ENCODE data around the gene WBP2. TPM values are rescaled to one million over a fixed set of nuclear protein-coding genes. Genes with fewer than 3 reads are reported as not detected.

Gene WBP2
- total RNA-seq, 2 donors from 2014 or later: 100.0 to 163 TPM

DNA sequence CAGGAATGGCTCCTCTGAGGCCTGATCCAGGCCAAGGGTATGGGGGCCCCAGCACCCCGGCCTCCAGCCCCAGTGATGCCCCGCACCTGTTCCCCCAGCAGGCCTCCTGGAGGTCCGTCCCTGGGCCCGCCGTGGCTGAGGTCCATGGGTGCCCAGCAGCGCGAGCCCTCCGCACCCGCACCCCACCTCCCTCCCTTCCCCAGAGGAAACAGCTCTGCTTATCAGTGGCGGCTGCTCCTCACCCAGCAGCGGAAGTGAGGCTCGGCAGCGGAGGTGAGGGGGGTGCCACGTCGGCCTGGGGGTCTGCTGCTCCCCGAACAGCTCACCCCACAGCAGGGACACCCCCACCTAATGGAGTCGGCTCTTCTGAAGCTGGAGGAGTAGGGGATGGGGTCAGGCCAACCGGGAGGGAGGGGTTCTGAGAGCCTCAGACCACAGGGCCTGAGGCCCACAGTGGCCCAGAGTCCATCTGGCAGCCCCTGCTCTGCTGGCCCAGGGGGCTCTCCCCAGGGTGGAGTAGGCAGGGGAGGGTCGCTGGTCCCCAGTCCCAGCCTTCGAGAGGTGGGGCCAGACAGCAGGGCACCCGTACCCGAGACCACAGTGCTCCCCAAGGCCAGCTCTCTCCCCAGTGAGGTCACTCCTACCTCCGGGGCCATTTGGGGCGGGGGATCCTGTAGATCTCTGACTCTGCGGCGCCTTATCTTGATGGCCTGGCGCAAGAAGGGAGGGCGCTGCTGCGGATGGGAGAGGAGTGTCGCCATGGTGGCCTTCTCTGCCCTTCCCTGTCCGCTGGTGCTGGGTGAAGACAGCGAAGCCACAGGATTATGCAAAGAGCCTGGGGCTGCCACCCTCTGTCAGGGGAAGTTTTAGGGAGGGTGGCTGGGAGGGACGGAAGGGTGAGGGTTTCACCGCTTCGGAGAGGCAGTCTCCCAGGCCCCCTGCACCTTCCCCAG lies 11.3 kb downstream of the WBP2 start, which contains the start of gene UNC13D:
TSS of gene UNC13D (minus strand) at position 828 of the 953 bp plus-strand sequence. CDS start at position 761, 67 bp downstream.
- Histone ChIP-seq H3K4me1 (peaks cover 0 to 60% of the 10 kb centered on the region in 2 donors), H3K36me3 (peaks cover 29% of the 10 kb centered on the region), H3K9me3 (no peaks in the 10 kb centered on the region), H3K27ac (peak within 1 kb of the TSS; percentile 86 to 87), H3K4me3 (peak within 1 kb of the TSS; percentile 24 to 40), H3K27me3 (no peaks in the 10 kb centered on the region)
- TF ChIP-seq, protein P1, sequence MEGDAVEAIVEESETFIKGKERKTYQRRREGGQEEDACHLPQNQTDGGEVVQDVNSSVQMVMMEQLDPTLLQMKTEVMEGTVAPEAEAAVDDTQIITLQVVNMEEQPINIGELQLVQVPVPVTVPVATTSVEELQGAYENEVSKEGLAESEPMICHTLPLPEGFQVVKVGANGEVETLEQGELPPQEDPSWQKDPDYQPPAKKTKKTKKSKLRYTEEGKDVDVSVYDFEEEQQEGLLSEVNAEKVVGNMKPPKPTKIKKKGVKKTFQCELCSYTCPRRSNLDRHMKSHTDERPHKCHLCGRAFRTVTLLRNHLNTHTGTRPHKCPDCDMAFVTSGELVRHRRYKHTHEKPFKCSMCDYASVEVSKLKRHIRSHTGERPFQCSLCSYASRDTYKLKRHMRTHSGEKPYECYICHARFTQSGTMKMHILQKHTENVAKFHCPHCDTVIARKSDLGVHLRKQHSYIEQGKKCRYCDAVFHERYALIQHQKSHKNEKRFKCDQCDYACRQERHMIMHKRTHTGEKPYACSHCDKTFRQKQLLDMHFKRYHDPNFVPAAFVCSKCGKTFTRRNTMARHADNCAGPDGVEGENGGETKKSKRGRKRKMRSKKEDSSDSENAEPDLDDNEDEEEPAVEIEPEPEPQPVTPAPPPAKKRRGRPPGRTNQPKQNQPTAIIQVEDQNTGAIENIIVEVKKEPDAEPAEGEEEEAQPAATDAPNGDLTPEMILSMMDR (IDR thresholded peaks at IDR 0.05): no peak
- no peak for DNase-seq (ENCODE audit: low spot score)

DNA sequence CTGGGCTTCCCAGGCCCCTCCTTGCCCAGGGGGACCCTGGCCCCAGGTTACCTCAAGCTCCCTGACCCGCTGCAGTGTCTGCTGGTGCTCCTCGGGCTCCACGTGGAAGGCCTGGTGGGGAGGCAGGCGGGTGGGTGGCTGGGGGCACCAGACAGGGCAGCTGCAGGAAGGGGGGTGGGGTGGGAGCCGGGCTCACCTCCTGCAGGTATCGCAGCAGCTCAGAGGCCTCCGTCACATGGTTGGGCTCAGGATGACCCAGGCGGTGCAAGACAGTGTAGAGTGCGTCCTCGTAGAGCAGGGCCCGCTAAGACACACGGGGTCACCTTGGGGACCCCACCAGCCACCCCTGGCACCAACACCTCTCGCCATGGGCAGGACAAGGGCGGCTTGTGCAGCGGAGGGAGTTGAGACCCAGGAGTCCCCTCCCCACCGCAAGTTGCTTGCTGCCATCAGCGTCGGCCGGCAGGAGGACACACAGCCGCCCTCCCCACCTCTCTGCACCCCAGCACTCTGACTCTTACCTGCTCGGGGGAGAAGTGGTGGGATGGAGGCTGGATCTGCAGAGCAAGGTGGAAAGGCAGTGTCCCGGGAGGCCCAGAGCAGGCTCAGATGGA lies 12.1 kb downstream of the WBP2 start:
- Histone ChIP-seq H3K4me1 (peaks cover 0 to 52% of the 10 kb centered on the region in 2 donors), H3K27me3 (no peaks in the 10 kb centered on the region), H3K9me3 (no peaks in the 10 kb centered on the region), H3K4me3 (peak overlapping the region; percentile 24 to 40), H3K36me3 (peaks cover 21% of the 10 kb centered on the region), H3K27ac (peak overlapping the region; percentile 86 to 87)
- no peak for DNase-seq (ENCODE audit: low spot score)
- TF ChIP-seq, protein P1 (IDR thresholded peaks at IDR 0.05): no peak

DNA sequence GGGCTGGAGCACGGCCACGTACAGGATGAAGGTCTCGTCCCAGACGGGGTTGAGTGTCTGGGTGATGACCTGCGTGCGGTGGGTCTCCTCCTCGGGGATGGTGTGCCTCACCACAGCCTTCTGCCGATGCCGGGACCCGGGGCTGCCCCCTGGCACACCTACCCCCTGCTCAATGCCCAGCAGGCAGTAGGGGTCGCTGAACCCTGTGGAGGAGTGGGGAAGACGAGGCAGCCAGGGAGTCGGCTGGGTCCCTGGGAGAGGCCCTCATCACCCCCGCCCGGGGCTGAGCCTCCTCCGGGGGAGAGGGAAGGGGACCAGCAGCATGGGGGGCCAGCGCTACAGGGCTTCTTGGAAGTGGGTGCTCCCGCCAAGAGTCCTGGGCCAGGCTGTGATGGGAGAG lies 12.7 kb downstream of the WBP2 start:
- Histone ChIP-seq H3K9me3 (no peaks in the 10 kb centered on the region), H3K36me3 (peaks cover 14% of the 10 kb centered on the region)

DNA sequence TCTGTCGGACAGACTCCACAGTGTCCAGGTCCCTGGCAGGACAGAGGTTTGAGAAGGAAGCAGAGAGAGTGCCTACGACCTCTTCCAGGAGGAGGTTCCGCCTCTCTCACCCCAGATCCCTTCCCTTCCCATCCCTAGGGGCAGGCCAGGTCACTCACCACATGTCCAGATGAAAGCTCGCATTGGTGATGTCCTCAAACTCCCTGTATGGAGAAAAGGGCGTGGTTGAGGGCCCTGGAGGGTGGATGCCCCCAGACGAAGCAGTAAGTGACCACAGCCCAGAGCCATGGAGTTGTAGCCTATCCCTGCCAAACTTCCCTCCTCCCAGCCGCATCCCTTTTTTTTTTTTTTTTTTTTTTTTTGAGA lies 14.4 kb downstream of the WBP2 start:
- Histone ChIP-seq H3K4me1 (peaks cover 0 to 29% of the 10 kb centered on the region in 2 donors), H3K36me3 (no peaks in the 10 kb centered on the region), H3K9me3 (no peaks in the 10 kb centered on the region), H3K27ac (no peak overlapping the region), H3K27me3 (no peaks in the 10 kb centered on the region), H3K4me3 (no peak overlapping the region)
- TF ChIP-seq, protein P1 (IDR thresholded peaks at IDR 0.05): no peak
- no peak for DNase-seq (ENCODE audit: low spot score)

More for the DNA sequence above, 12.7 kb downstream of the WBP2 start:
- TF ChIP-seq, protein P1 (IDR thresholded peaks at IDR 0.05): no peak
- peaks cover 0 to 45% of the 10 kb centered on the region in 2 donors for H3K4me1 ChIP-seq
- no peak overlapping the region for H3K4me3 ChIP-seq
- no peak for DNase-seq (ENCODE audit: low spot score)
- H3K27me3 ChIP-seq: no peaks in the 10 kb centered on the region
- H3K27ac ChIP-seq: no peak overlapping the region

DNA sequence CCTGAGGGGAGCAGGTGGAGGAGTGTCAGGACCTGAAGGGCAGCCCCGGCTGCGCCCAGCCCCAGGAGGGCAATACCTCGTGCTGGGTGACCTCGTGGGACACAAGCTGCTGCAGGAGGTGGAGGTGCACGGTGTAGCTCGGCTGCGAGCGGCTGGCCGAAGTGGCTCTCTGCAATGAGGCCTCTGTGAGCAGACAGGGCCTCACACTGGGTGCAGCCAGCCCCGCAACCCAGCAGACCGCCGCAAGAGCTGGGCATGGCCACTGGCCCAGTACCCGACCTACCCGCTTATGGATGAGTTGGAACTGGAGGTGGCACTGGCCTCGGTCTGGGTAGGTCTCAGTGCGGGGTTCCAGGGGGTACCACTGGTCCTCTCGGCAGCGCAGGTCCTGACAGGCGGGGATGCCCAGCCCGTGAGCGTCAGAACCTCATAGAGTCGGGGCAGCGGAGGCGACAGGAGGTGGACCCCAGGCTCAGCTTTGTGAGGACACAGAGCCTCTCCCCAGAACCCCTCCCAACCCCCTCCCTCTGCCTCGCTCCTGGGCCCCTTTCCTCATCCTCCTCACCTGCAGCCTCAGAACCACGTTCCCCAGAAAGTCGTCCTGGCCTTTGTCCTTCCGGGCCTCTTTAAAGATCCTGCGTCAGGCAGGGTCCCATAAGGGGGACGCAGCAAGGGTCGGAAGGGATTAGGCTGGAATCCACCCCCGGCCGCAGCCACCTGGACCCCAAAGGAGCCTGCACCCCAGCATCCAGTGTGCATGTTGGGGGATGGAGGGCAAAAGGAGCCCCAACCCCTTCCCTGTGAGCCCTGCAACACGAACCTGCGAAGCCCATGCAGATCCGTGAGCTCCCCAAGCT lies 15.0 kb downstream of the WBP2 start:
- no peak for DNase-seq (ENCODE audit: low spot score)
- H3K27ac ChIP-seq: no peak overlapping the region
- no peaks in the 10 kb centered on the region for H3K36me3 ChIP-seq
- no peaks in the 10 kb centered on the region for H3K27me3 ChIP-seq
- H3K4me1 ChIP-seq: peaks cover 0 to 23% of the 10 kb centered on the region in 2 donors
- TF ChIP-seq, protein P1 (IDR thresholded peaks at IDR 0.05): no peak
- H3K4me3 ChIP-seq: no peak overlapping the region
- no peaks in the 10 kb centered on the region for H3K9me3 ChIP-seq
